Astrocyte (in vitro differentiated cells and primary cell): ENCODE results near the gene OR2J3.

Experiments
- CTCF ChIP-seq: IDR thresholded peaks from 2 replicates; pipeline ENCODE4 v1.5.1; 2011; ENCODE audit warnings: low read depth, mild to moderate bottlenecking, inconsistent platforms, low read length, moderate library complexity; ENCODE audit not compliant: insufficient read depth
- EZH2 ChIP-seq: IDR thresholded peaks from 2 replicates; pipeline ENCODE4 v1.6.1; 2012; ENCODE audit warnings: mild to moderate bottlenecking, low read length, inconsistent platforms; ENCODE audit not compliant: insufficient read depth

GRCh38 chr6:29087213-29087612 is 20.6 kb upstream of the OR2J3 start, which contains the start of gene OR2B3:
- TF ChIP-seq CTCF, result no peak
- no peak for TF ChIP-seq EZH2
